B cell (primary cell): ENCODE results near the gene PROC. TPM values are rescaled to one million over a fixed set of nuclear protein-coding genes. Genes with fewer than 3 reads are reported as not detected.

Experiments used
- ATAC-seq: fragments of 200-7000 bp; cut with Tn5 transposase; one replicate; pipeline ENCODE4 v1.10.0; 2021; ENCODE audit warnings: low read depth, mild to moderate bottlenecking, moderate number of reproducible peaks, moderate library complexity
- CTCF ChIA-PET: fragments of 350-600 bp; sonication (Branson Sonifier 250); formaldehyde crosslinking; loops from one replicate; lab custom pipeline; 2021; ENCODE audit warnings: antibody characterized with exemption, inconsistent platforms; lab: Charles Lee
- POLR2A ChIA-PET: fragments of 350-600 bp; sonication (Branson Sonifier 250); formaldehyde crosslinking; loops from one replicate; lab custom pipeline; 2021; ENCODE audit warnings: antibody characterized with exemption; lab: Charles Lee
- DNase-seq: peaks from one replicate; pipeline ENCODE4 v3.0.0; 2013
- H2AFZ ChIP-seq: 2 replicates; pipeline ENCODE4 v1.6.1; 2012; ENCODE audit warnings: mild to moderate bottlenecking, low read depth, low read length; ENCODE audit not compliant: insufficient read depth, poor library complexity, severe bottlenecking
- H3K27ac ChIP-seq, 2 donors: 1 replicate in 1 of 2; 2 replicates in 1 of 2; pipeline ENCODE4 v1.5.1; 2012 to 2013; ENCODE audit warnings: low read length in 2 of 2, mild to moderate bottlenecking in 2 of 2, moderate library complexity in 1 of 2
- H3K27me3 ChIP-seq, 4 experiments: fragments of 200-600 bp in 1 of 4; sonication (generic) in 1 of 4; replicated peaks in 1 of 4; 1 replicate in 2 of 4; 2 replicates in 2 of 4; pipeline versions ENCODE4 v1.6.1 to v1.7.0; 2013 to 2016; ENCODE audit warnings: low read length in 3 of 4, mild to moderate bottlenecking in 2 of 4, mixed read lengths in 1 of 4, moderate library complexity in 1 of 4; ENCODE audit not compliant: insufficient read depth in 4 of 4, control insufficient read depth in 3 of 4; ENCODE audit errors: control extremely low read depth in 1 of 4
- H3K36me3 ChIP-seq, 2 experiments: replicated peaks in 1 of 2; 1 replicate in 1 of 2; 2 replicates in 1 of 2; pipeline versions ENCODE4 v1.6.1 to v1.7.1; 2013; ENCODE audit warnings: low read length in 1 of 2; ENCODE audit not compliant: insufficient read depth in 2 of 2, control insufficient read depth in 1 of 2; ENCODE audit errors: control extremely low read depth in 1 of 2, extremely low read depth in 1 of 2
- H3K4me1 ChIP-seq, 2 donors: fragments of 200-600 bp in 1 of 2; sonication (generic) in 1 of 2; 1 replicate in 1 of 2; 2 replicates in 1 of 2; pipeline versions ENCODE4 v1.5.1 to v1.6.1; 2013 to 2017; ENCODE audit warnings: low read length in 2 of 2; ENCODE audit not compliant: control insufficient read depth in 2 of 2, insufficient read depth in 2 of 2
- H3K4me2 ChIP-seq: replicated peaks from 2 replicates; pipeline ENCODE3; 2012; ENCODE audit warnings: mild to moderate bottlenecking, low read depth, low read length; ENCODE audit not compliant: poor library complexity, severe bottlenecking
- H3K4me3 ChIP-seq, 5 experiments: fragments of 200-600 bp in 1 of 5; sonication (generic) in 1 of 5; 1 replicate in 3 of 5; 2 replicates in 2 of 5; pipeline versions ENCODE4 v1.5.1 to v1.7.0; 2011 to 2016; ENCODE audit warnings: low read length in 4 of 5, mild to moderate bottlenecking in 4 of 5, low read depth in 2 of 5, control low read depth in 1 of 5, moderate library complexity in 1 of 5; ENCODE audit not compliant: insufficient read depth in 1 of 5; ENCODE audit errors: control extremely low read depth in 1 of 5, extremely low read depth in 1 of 5
- H3K79me2 ChIP-seq: fragments of 200-600 bp; sonication (generic); one replicate; pipeline ENCODE4 v1.6.0; 2016; ENCODE audit warnings: low read length; ENCODE audit not compliant: control insufficient read depth, insufficient read depth
- H3K9ac ChIP-seq: fragments of 200-600 bp; sonication (generic); 2 replicates; pipeline ENCODE4 v1.6.1; 2017; ENCODE audit warnings: mild to moderate bottlenecking, low read length, moderate library complexity
- H3K9me3 ChIP-seq, 3 donors: one replicate each; pipeline versions ENCODE4 v1.6.1 to v1.7.1; 2013; ENCODE audit warnings: low read length in 2 of 3; ENCODE audit not compliant: control insufficient read depth in 2 of 3, insufficient read depth in 1 of 3; ENCODE audit errors: control extremely low read depth in 1 of 3
- H4K20me1 ChIP-seq: 2 replicates; pipeline ENCODE4 v1.6.0; 2012; ENCODE audit warnings: mild to moderate bottlenecking, low read length; ENCODE audit not compliant: insufficient read depth, control insufficient read depth, poor library complexity, severe bottlenecking
- H3K27ac Mint-ChIP-seq: one replicate; pipeline ENCODE4 v1.8.0; 2021; ENCODE audit warnings: mixed read lengths
- H3K27me3 Mint-ChIP-seq: one replicate; pipeline ENCODE4 v1.8.0; 2021; ENCODE audit warnings: mixed read lengths
- H3K4me1 Mint-ChIP-seq: one replicate; pipeline ENCODE4 v1.8.0; 2021; ENCODE audit warnings: mixed read lengths
- H3K4me3 Mint-ChIP-seq: one replicate; pipeline ENCODE4 v1.8.0; 2021; ENCODE audit warnings: mixed read lengths
- H3K9me3 Mint-ChIP-seq: one replicate; pipeline ENCODE4 v1.8.0; 2022; ENCODE audit warnings: mixed read lengths; ENCODE audit not compliant: insufficient read depth
- EZH2 ChIP-seq: IDR thresholded peaks from 2 replicates; pipeline ENCODE4 v1.6.1; 2012; ENCODE audit warnings: borderline replicate concordance, low read depth, mild to moderate bottlenecking, moderate library complexity, low read length; ENCODE audit not compliant: insufficient read depth, poor library complexity, severe bottlenecking
- WGBS: methylation state at CpG from one replicate; pipeline ENCODE4 v1.1.5; 2013; ENCODE audit warnings: missing lambda C conversion rate; ENCODE audit not compliant: insufficient coverage; 5-methylcytosine and 5-hydroxymethylcytosine counted together
- intact Hi-C: fragments of 100-400 bp; cut with micrococcal nuclease; formaldehyde crosslinking; loops from one replicate; pipeline ENCODE4 v1.10.0; 2022
- polyA plus RNA-seq: library from polyadenylated mRNA; depleted of rRNA; stranded (reverse); fragments of >200 nt; gene quantifications from 2 replicates; pipeline ENCODE4 v1.2.3, GENCODE V29; 2012
- total RNA-seq, 2 donors: library from RNA; stranded (reverse); fragments of 120-200 nt in 1 of 2; gene quantifications; 1 replicate in 1 of 2; 2 replicates in 1 of 2; pipeline versions ENCODE4 v1.2.3 to v1.2.4, GENCODE V29; 2013 to 2022
- TF ChIP-seq, protein P1 (sequence below): fragments of 200-600 bp; IDR thresholded peaks from one replicate; pipeline ENCODE4 v1.8.0; 2022; ENCODE audit warnings: antibody characterized with exemption, mild to moderate bottlenecking

PROC gene
- total and polyA plus RNA-seq, 2 donors (not counting 1 experiment from before 2014, with no cell fraction given): 0.40 TPM; not detected in 1

DNA sequence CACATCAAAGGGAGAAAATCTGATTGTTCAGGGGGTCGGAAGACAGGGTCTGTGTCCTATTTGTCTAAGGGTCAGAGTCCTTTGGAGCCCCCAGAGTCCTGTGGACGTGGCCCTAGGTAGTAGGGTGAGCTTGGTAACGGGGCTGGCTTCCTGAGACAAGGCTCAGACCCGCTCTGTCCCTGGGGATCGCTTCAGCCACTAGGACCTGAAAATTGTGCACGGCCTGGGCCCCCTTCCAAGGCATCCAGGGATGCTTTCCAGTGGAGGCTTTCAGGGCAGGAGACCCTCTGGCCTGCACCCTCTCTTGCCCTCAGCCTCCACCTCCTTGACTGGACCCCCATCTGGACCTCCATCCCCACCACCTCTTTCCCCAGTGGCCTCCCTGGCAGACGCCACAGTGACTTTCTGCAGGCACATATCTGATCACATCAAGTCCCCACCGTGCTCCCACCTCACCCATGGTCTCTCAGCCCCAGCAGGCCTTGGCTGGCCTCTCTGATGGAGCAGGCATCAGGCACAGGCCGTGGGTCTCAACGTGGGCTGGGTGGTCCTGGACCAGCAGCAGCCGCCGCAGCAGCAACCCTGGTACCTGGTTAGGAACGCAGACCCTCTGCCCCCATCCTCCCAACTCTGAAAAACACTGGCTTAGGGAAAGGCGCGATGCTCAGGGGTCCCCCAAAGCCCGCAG, 3.8 kb downstream of the PROC start:
- no peaks in the 10 kb centered on the region for H3K9me3 ChIP-seq
- intact Hi-C loops: no loop called here
- H3K4me3 Mint-ChIP-seq: peak overlapping the region; percentile 64
- peak overlapping the region; percentile 97 for H3K4me2 ChIP-seq
- ATAC-seq (no peak), DNase-seq (no peak)
- peak overlapping the region; percentile 65 for H3K9ac ChIP-seq
- H3K9me3 Mint-ChIP-seq: no peaks in the 10 kb centered on the region
- TF ChIP-seq EZH2: no peak
- TF ChIP-seq, protein P1, sequence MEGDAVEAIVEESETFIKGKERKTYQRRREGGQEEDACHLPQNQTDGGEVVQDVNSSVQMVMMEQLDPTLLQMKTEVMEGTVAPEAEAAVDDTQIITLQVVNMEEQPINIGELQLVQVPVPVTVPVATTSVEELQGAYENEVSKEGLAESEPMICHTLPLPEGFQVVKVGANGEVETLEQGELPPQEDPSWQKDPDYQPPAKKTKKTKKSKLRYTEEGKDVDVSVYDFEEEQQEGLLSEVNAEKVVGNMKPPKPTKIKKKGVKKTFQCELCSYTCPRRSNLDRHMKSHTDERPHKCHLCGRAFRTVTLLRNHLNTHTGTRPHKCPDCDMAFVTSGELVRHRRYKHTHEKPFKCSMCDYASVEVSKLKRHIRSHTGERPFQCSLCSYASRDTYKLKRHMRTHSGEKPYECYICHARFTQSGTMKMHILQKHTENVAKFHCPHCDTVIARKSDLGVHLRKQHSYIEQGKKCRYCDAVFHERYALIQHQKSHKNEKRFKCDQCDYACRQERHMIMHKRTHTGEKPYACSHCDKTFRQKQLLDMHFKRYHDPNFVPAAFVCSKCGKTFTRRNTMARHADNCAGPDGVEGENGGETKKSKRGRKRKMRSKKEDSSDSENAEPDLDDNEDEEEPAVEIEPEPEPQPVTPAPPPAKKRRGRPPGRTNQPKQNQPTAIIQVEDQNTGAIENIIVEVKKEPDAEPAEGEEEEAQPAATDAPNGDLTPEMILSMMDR: no peak
- ChIA-PET POLR2A (interaction anchor here (1.4 kb wide), 1 partner anchor 32 kb away, joined by 3 read pairs; no protein-coding TSS in a partner anchor), CTCF (interaction anchor here (1.2 to 1.6 kb wide), 2 partner anchors 32 to 57 kb away, joined by 6 to 9 read pairs; no protein-coding TSS in a partner anchor)
- peaks cover 0 to 17% (median 7%) of the 10 kb centered on the region in 4 experiments for H3K27me3 ChIP-seq
- H3K27me3 Mint-ChIP-seq: no peaks in the 10 kb centered on the region
- peaks cover 21% of the 10 kb centered on the region for H3K4me1 Mint-ChIP-seq
- peak overlapping the region; percentile 32 for H3K27ac Mint-ChIP-seq
- H2AFZ ChIP-seq: no peak overlapping the region
- H3K4me1 ChIP-seq: peaks cover 17 to 18% of the 10 kb centered on the region in 2 donors
- no peaks in the 10 kb centered on the region for H3K36me3 ChIP-seq
- H3K27ac ChIP-seq: no peak overlapping the region
- no peak overlapping the region for H3K4me3 ChIP-seq
- H4K20me1 ChIP-seq: peaks cover 11% of the 10 kb centered on the region
- peaks cover 3% of the 10 kb centered on the region for H3K79me2 ChIP-seq
- WGBS: 75% methylated on average over 16 of the region's 16 CpGs
